Endothelial cell of umbilical vein (primary cell): ENCODE data around the gene NCOA3. TPM values are rescaled to one million over a fixed set of nuclear protein-coding genes. Genes with fewer than 3 reads are reported as not detected.

Experiments used
- BruUV-seq: library from RNA; stranded (reverse); fragments of 400-500 nt; replicated peaks from 2 replicates; lab custom pipeline; 2021; lab: Mats Ljungman, UMichigan
- CTCF ChIA-PET: fragments of 300-600, 350-600 bp; sonication (Branson Sonifier 250); formaldehyde crosslinking; loops from one replicate; lab custom pipeline; 2021; ENCODE audit warnings: antibody characterized with exemption, inconsistent platforms; lab: Charles Lee
- POLR2A ChIA-PET: fragments of 300-600, 350-600 bp; sonication (Branson Sonifier 250); formaldehyde crosslinking; loops from one replicate; lab custom pipeline; 2021; ENCODE audit warnings: antibody characterized with exemption, inconsistent platforms; lab: Charles Lee
- DNase-seq: peaks from one replicate; pipeline ENCODE4 v3.0.0-alpha.2; 2011; ENCODE audit warnings: low read depth, low spot score
- FAIRE-seq: peaks from 2 replicates; lab custom pipeline; 2011; peaks lifted over from hg19 to GRCh38; lab: Jason Lieb, UNC
- H2AFZ ChIP-seq: 2 replicates; pipeline ENCODE4 v1.6.0; 2012; ENCODE audit warnings: low read depth, low read length, control low read depth, inconsistent platforms
- H3K27ac ChIP-seq: 2 replicates; pipeline ENCODE4 v1.5.1; 2011; ENCODE audit warnings: low read depth, mild to moderate bottlenecking, control low read depth, low read length, moderate library complexity; ENCODE audit not compliant: insufficient read depth
- H3K27me3 ChIP-seq, 2 experiments: 2 replicates each; pipeline versions ENCODE4 v1.6.0 to v1.6.1; 2011; ENCODE audit warnings: low read length in 2 of 2, mixed read lengths in 1 of 2; ENCODE audit not compliant: control insufficient read depth in 2 of 2, insufficient read depth in 2 of 2
- H3K36me3 ChIP-seq, 2 experiments: 2 replicates in 1 of 2; 3 replicates in 1 of 2; pipeline ENCODE4 v1.5.1; 2011; ENCODE audit warnings: low read length in 2 of 2, mild to moderate bottlenecking in 1 of 2, moderate library complexity in 1 of 2; ENCODE audit not compliant: control insufficient read depth in 2 of 2, insufficient read depth in 2 of 2; ENCODE audit errors: extremely low read depth in 1 of 2
- H3K4me1 ChIP-seq: 3 replicates; pipeline ENCODE4 v1.5.1; 2011; ENCODE audit warnings: mild to moderate bottlenecking, low read length; ENCODE audit not compliant: control insufficient read depth, insufficient read depth; ENCODE audit errors: extremely low read depth
- H3K4me2 ChIP-seq: 2 replicates; pipeline ENCODE4 v1.6.1; 2011; ENCODE audit warnings: low read length, control low read depth, mixed read lengths; ENCODE audit not compliant: insufficient read depth
- H3K4me3 ChIP-seq, 3 experiments: fragments of 200-600 bp in 1 of 3; sonication (generic), shearing (Covaris generic) in 1 of 3; replicated peaks in 1 of 3; 2 replicates each; pipeline ENCODE4 v1.5.1; 2011 to 2016; ENCODE audit warnings: control low read depth in 3 of 3, low read length in 3 of 3, mild to moderate bottlenecking in 2 of 3, inconsistent platforms in 1 of 3, low read depth in 1 of 3, moderate library complexity in 1 of 3; ENCODE audit not compliant: insufficient read depth in 1 of 3
- H3K79me2 ChIP-seq: 2 replicates; pipeline ENCODE4 v1.6.0; 2012; ENCODE audit warnings: low read length, inconsistent platforms; ENCODE audit not compliant: control insufficient read depth, insufficient read depth
- H3K9ac ChIP-seq: replicated peaks from 2 replicates; pipeline ENCODE3; 2011; ENCODE audit warnings: low read length, control low read depth; ENCODE audit not compliant: insufficient read depth; ENCODE audit errors: extremely low read depth
- H3K9me1 ChIP-seq: replicated peaks from 3 replicates; pipeline ENCODE4 v1.6.0; 2011; ENCODE audit warnings: mild to moderate bottlenecking, low read length; ENCODE audit not compliant: control insufficient read depth, insufficient read depth; ENCODE audit errors: extremely low read depth
- H3K9me3 ChIP-seq: replicated peaks from 2 replicates; pipeline ENCODE4 v1.5.1; 2012; ENCODE audit warnings: low read length, inconsistent platforms; ENCODE audit not compliant: control insufficient read depth, insufficient read depth
- H4K20me1 ChIP-seq: replicated peaks from 2 replicates; pipeline ENCODE3; 2011; ENCODE audit warnings: mild to moderate bottlenecking, low read length; ENCODE audit not compliant: control insufficient read depth, insufficient read depth; ENCODE audit errors: extremely low read depth
- CTCF ChIP-seq, 2 donors: IDR thresholded peaks; 1 replicate in 1 of 2; 2 replicates in 1 of 2; pipeline ENCODE4 v1.5.1; 2011; ENCODE audit warnings: low read length in 2 of 2, mild to moderate bottlenecking in 2 of 2, moderate library complexity in 2 of 2, control low read depth in 1 of 2, inconsistent platforms in 1 of 2, low read depth in 1 of 2; ENCODE audit not compliant: insufficient read depth in 1 of 2; ENCODE audit errors: extremely low read depth in 1 of 2
- EZH2 ChIP-seq: IDR thresholded peaks from 2 replicates; pipeline ENCODE4 v1.6.1; 2012; ENCODE audit warnings: borderline replicate concordance, low read depth, mild to moderate bottlenecking, moderate library complexity, low read length, inconsistent platforms; ENCODE audit not compliant: severe bottlenecking
- FOS ChIP-seq: IDR thresholded peaks from 2 replicates; pipeline ENCODE4 v1.6.1; 2011; ENCODE audit warnings: mild to moderate bottlenecking, low read length, moderate library complexity, borderline replicate concordance; ENCODE audit not compliant: insufficient read depth
- GATA2 ChIP-seq: IDR thresholded peaks from 2 replicates; pipeline ENCODE4 v1.7.0; 2011; ENCODE audit warnings: low read depth, mild to moderate bottlenecking, moderate library complexity, mixed read lengths, low read length; ENCODE audit not compliant: insufficient read length, insufficient read depth
- JUN ChIP-seq: IDR thresholded peaks from 2 replicates; pipeline ENCODE4 v1.6.1; 2011; ENCODE audit warnings: borderline replicate concordance, low read depth; ENCODE audit not compliant: insufficient read length, insufficient read depth
- MYC ChIP-seq: IDR thresholded peaks from one replicate; pipeline ENCODE4 v1.6.1; 2011; ENCODE audit warnings: mild to moderate bottlenecking, low read depth, low read length
- POLR2A ChIP-seq: IDR thresholded peaks from 2 replicates; pipeline ENCODE4 v1.6.1; 2012; ENCODE audit warnings: low read depth, mild to moderate bottlenecking, control low read depth, low read length
- POLR2AphosphoS5 ChIP-seq: IDR thresholded peaks from 2 replicates; pipeline ENCODE4 v1.6.1; 2012; ENCODE audit warnings: low read depth, mild to moderate bottlenecking, control low read depth, low read length, moderate library complexity; ENCODE audit not compliant: insufficient read depth
- dilution Hi-C: fragments of 300-500 bp; cut with MboI; formaldehyde crosslinking; loops from one replicate; pipeline ENCODE4 v1.15.0; 2019; ENCODE audit warnings: low sequenced_read_pairs; ENCODE audit not compliant: extremely low pct_ligation_motif_present
- intact Hi-C: fragments of 100-400 bp; cut with micrococcal nuclease; formaldehyde crosslinking; loops from one replicate; pipeline ENCODE4 v1.10.0; 2022
- polyA plus RNA-seq, 4 experiments: library from polyadenylated mRNA; depleted of rRNA in 3 of 4; stranded (reverse) in 3 of 4; unstranded in 1 of 4; fragments of >200 nt; gene quantifications; 2 replicates each; pipeline versions ENCODE4 v1.2.1 to v1.2.3, GENCODE V29; 2011 to 2012; ENCODE audit warnings: missing spikeins in 1 of 4
- total RNA-seq: library from RNA; stranded (reverse); gene quantifications from 2 replicates; pipeline ENCODE4 v1.2.3, GENCODE V29; 2021
- TF ChIP-seq, protein P1 (sequence below): IDR thresholded peaks from 2 replicates; pipeline ENCODE4 v1.6.1; 2011; ENCODE audit not compliant: insufficient read depth, insufficient read length

Gene NCOA3
- total and polyA plus RNA-seq, 2 donors (not counting 3 experiments of a cell fraction or from before 2014, with no cell fraction given): 12.0 to 35.6 TPM

- peaks cover 41% of the 10 kb centered on the region for H3K79me2 ChIP-seq
- TF ChIP-seq POLR2AphosphoS5 (no peak), CTCF (IDR thresholded peaks at IDR 0.05; ENCODE audit: extremely low read depth in 1 of 2, insufficient read depth in 1 of 2, low read depth in 1 of 2, low read length in 2 of 2) (no peak), EZH2 (no peak), POLR2A (no peak), FOS (no peak), GATA2 (no peak), JUN (no peak), MYC (no peak)
- TF ChIP-seq, protein P1, sequence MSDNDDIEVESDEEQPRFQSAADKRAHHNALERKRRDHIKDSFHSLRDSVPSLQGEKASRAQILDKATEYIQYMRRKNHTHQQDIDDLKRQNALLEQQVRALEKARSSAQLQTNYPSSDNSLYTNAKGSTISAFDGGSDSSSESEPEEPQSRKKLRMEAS: no peak
- no peaks in the 10 kb centered on the region for H3K36me3 ChIP-seq
- ChIA-PET CTCF (no interaction called here), POLR2A (no interaction called here)
- DNase-seq (no peak), FAIRE-seq (no peak)
- dilution Hi-C loops (no loop called here), intact Hi-C loops (no loop called here)
- H3K27ac ChIP-seq: no peak overlapping the region
- no peaks in the 10 kb centered on the region for H3K9me1 ChIP-seq
- no TSS peak for BruUV-seq
- no peak overlapping the region for H3K4me3 ChIP-seq
- no peak overlapping the region for H2AFZ ChIP-seq
- H3K27me3 ChIP-seq: no peaks in the 10 kb centered on the region
- no peak overlapping the region for H3K9ac ChIP-seq
- no peak overlapping the region for H3K4me2 ChIP-seq
- H4K20me1 ChIP-seq: no peaks in the 10 kb centered on the region
- no peaks in the 10 kb centered on the region for H3K9me3 ChIP-seq
- no peaks in the 10 kb centered on the region for H3K4me1 ChIP-seq
These were observed 31.9 kb downstream of the NCOA3 start for GRCh38 chr20:47533518-47534062.
